ENCODE results near the gene MARCHF3. TPM values are rescaled to one million over a fixed set of nuclear protein-coding genes. Genes with fewer than 3 reads are reported as not detected.
A peak's percentile ranks its signal among the peaks of the same experiment; 100 is the strongest.
"Not testable (repeated sequence)": the region's sequence is repeated elsewhere in the genome, so short reads cannot be mapped to it uniquely, and the experiment has no call there.

Gene MARCHF3
- total and polyA plus RNA-seq, 5 donors, result 11.0 to 27.0 (median 16.3) TPM

DNA sequence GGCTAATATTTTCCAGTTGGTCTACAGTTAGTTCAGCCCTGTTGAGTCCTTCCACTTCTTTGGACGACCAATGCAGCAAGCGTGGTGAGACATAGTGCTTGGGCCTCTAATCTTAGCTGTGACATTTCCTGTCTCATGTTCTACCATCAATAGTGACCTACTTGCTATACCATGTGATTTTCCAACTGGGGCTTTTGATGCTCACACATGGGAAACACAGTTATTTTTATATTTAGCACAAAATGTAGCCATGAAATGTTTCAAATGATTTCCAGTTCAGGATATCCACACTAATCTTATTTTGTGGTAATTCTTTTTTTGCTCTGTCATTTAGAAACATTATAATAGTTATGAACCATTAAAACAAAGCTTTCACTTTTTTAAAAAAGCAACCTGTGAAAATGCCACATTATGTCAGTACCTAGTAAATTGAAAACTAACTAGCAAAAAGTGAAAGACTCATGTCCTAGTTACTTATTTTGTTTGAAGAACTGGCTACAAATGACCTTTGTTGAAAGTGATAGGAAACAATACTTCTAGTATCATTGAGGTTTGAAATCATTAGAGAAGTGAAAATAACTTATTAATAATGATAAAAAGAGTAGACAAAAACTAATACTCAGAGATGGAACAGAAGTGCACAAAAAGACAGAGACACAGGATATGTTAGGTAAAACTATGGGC is 18.3 kb downstream of the MARCHF3 start:
- Histone ChIP-seq H3K27me3 (ENCODE audit: control insufficient read depth, insufficient read depth) (no peaks in the 10 kb centered on the region), H3K27ac (ENCODE audit: low read length) (no peak overlapping the region), H3K4me3 (ENCODE audit: low read length) (no peak overlapping the region), H3K9me3 (ENCODE audit: control insufficient read depth, low read length) (no peaks in the 10 kb centered on the region), H3K4me1 (ENCODE audit: control insufficient read depth, insufficient read depth, low read length) (peaks cover 7% of the 10 kb centered on the region)
- intact Hi-C loops (cut with DNase I), result no loop called here
- DNase-seq (no peak), ATAC-seq (peak in 1 of 2 donors; percentile 45)
- WGBS, result 63% methylated on average over 2 of the region's 2 CpGs

DNA sequence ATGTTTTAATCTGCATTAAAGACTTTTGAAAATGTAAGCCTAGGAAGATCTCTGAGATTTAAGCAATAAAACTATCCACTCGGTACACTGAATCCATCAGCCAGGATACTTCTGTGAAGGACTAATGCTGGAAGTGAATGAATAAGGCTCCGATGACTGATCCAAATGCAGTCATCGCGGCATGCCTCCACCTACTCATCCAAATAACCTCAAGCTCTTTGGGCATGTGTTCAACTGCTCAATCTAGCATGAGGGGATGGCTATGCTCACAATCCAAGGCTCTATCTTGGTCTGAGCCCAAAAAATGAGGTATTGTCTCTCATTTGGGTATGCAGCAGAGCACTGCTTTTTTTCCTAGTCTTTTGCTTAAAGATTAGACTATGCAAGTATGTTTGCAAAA is 19.2 kb downstream of the MARCHF3 start:
- no peak for ATAC-seq
- intact Hi-C loops (cut with DNase I), result no loop called here
- H3K4me3 ChIP-seq (ENCODE audit: low read length), result no peak overlapping the region
- DNase-seq, result no peak
- H3K4me1 ChIP-seq (ENCODE audit: control insufficient read depth, insufficient read depth, low read length), result peaks cover 7% of the 10 kb centered on the region
- H3K27ac ChIP-seq (ENCODE audit: low read length), result no peak overlapping the region
- 54% methylated on average over 4 of the region's 4 CpGs for WGBS
- H3K27me3 ChIP-seq (ENCODE audit: control insufficient read depth, insufficient read depth), result no peaks in the 10 kb centered on the region
- no peaks in the 10 kb centered on the region for H3K9me3 ChIP-seq (ENCODE audit: control insufficient read depth, low read length)

DNA sequence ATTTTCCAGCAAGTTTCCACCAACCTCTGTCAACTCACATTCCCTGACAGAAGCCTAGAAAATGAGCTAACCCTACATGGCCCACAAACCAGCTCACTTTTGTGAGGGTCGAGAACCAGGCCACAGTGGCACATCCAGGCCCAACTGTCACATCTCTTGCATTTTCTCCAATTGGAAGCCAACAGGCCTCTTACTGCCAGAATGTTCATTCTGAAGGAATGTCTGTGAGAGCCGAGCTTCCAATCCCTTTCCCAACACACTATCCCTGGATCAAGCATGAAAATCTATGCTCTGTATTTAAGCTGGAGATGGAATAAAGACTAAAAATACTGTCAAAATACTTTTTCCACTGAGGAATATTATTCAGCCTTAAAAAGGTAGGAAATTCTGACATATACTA is 20.0 kb downstream of the MARCHF3 start:
- Histone ChIP-seq H3K27ac (ENCODE audit: low read length) (peak overlapping the region; percentile 17), H3K4me1 (ENCODE audit: control insufficient read depth, insufficient read depth, low read length) (peaks cover 7% of the 10 kb centered on the region), H3K4me3 (ENCODE audit: low read length) (no peak overlapping the region), H3K9me3 (ENCODE audit: control insufficient read depth, low read length) (no peaks in the 10 kb centered on the region), H3K27me3 (ENCODE audit: control insufficient read depth, insufficient read depth) (no peaks in the 10 kb centered on the region)
- intact Hi-C loops (cut with DNase I), result no loop called here
- DNase-seq, result no peak
- peak; percentile 35 to 60 for ATAC-seq
- 53% methylated on average over 2 of the region's 2 CpGs for WGBS

DNA sequence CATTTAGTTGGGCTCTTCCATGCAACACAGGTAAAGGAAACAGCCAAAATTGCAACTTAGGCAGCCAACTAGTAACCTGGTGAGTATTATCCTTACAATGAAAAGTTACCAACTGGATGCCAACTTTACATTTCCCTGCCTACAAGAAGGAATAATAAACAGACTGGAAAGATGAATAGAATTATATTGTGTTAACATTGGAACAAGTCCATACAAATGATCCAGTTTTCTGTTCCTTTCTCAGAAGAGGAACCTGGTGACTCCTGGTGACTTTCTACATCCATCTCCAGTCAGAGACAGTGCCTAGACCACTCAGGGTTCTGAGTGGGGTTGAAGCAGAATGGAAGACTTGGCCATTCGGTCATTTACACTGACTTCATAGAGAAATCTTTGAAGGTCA is 20.6 kb downstream of the MARCHF3 start:
- no peaks in the 10 kb centered on the region for H3K9me3 ChIP-seq (ENCODE audit: control insufficient read depth, low read length)
- no peaks in the 10 kb centered on the region for H3K27me3 ChIP-seq (ENCODE audit: control insufficient read depth, insufficient read depth)
- DNase-seq, result no peak
- no peak overlapping the region for H3K4me3 ChIP-seq (ENCODE audit: low read length)
- H3K4me1 ChIP-seq (ENCODE audit: control insufficient read depth, insufficient read depth, low read length), result peaks cover 7% of the 10 kb centered on the region
- WGBS, result 92% methylated on average over 1 of the region's 1 CpG
- no peak overlapping the region for H3K27ac ChIP-seq (ENCODE audit: low read length)
- no peak for ATAC-seq
- intact Hi-C loops (cut with DNase I), result no loop called here

DNA sequence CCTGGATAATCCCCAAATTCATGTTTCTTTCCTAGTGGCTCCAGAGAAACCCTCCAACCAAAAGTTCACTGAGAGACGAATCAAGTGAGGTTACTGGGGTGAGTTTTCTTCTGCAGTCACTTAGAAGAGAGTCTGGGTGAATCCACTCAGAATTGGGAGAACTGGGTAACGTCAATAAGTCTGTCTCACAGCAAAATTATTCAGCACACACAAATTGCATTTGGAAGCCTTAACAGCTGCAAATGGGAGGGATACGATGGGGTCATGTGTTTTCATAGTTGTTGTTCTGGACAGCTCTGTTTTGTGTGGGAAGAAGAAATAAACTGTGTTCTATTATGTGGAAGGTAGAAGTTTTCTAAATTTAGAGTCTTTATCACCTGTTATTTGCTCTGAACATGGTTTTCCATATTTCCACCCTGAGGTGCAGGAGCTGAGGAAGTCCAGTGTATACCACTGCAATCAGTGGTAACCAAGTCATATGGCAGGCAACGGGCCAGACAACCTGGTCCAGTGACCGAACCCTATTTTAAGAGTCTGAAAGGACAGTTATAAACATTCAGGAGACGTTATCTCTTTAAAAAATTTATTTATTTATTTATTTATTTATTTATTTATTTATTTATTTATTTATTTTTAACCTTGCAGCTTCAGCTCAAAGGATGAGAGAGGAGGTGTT is 21.9 kb downstream of the MARCHF3 start:
- H3K27me3 ChIP-seq (ENCODE audit: control insufficient read depth, insufficient read depth), result no peaks in the 10 kb centered on the region
- no peak overlapping the region for H3K27ac ChIP-seq (ENCODE audit: low read length)
- intact Hi-C loops (cut with DNase I), result no loop called here
- no peak overlapping the region for H3K4me3 ChIP-seq (ENCODE audit: low read length)
- no peaks in the 10 kb centered on the region for H3K9me3 ChIP-seq (ENCODE audit: control insufficient read depth, low read length)
- ATAC-seq (peak in 1 of 2 donors; percentile 16), DNase-seq (peak in 1 of 3 donors; percentile 27)
- WGBS, result 61% methylated on average over 6 of the region's 6 CpGs
- peaks cover 10% of the 10 kb centered on the region for H3K4me1 ChIP-seq (ENCODE audit: control insufficient read depth, insufficient read depth, low read length)

DNA sequence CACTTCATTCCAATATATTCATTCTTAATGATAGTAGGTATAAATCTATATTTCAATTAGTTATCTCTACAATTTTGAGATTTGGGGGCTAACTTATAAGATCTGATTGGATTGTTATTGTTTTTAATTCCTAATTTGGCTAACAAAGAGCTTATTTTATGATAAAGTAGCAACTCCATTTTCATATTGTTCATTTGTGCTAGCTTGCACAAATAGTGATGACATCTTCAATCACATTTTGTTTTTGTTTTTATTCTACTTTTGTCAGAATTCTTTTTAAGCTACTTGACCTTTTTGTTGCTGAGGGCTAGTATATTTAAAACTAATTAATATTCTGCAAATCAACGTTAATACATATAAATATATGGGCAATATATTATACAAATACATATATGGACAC is 22.8 kb downstream of the MARCHF3 start:
- H3K27me3 ChIP-seq (ENCODE audit: control insufficient read depth, insufficient read depth), result no peaks in the 10 kb centered on the region
- no peak for ATAC-seq
- H3K4me3 ChIP-seq (ENCODE audit: low read length), result no peak overlapping the region
- H3K9me3 ChIP-seq (ENCODE audit: control insufficient read depth, low read length), result no peaks in the 10 kb centered on the region
- no peak overlapping the region for H3K27ac ChIP-seq (ENCODE audit: low read length)
- 86% methylated on average over 1 of the region's 1 CpG for WGBS
- peaks cover 11% of the 10 kb centered on the region for H3K4me1 ChIP-seq (ENCODE audit: control insufficient read depth, insufficient read depth, low read length)
- DNase-seq, result no peak
- intact Hi-C loops (cut with DNase I), result no loop called here

DNA sequence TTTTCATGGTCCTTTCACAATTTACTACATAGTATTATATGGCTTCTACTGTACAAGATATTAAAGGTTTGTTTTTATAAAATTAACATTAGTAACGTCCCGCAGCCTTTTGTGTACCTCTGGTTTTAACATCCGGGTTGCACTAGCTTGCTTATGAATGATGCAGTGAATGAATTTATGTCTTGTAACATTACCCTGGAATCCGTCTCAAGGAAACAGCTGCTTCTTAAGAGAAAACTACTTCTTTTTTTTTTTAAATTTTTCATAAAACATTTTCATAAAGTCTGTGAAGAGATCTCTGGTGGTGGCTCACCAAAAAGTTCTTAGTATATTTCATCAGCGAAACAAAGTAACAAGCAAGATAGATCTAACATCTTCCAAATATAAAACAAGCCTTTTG is 23.6 kb downstream of the MARCHF3 start:
- 30% methylated on average over 5 of the region's 5 CpGs for WGBS
- no peak for ATAC-seq
- Histone ChIP-seq H3K9me3 (ENCODE audit: control insufficient read depth, low read length) (no peaks in the 10 kb centered on the region), H3K4me1 (ENCODE audit: control insufficient read depth, insufficient read depth, low read length) (peaks cover 11% of the 10 kb centered on the region), H3K4me3 (ENCODE audit: low read length) (no peak overlapping the region), H3K27me3 (ENCODE audit: control insufficient read depth, insufficient read depth) (no peaks in the 10 kb centered on the region), H3K27ac (ENCODE audit: low read length) (no peak overlapping the region)
- intact Hi-C loops (cut with DNase I), result no loop called here
- no peak for DNase-seq

DNA sequence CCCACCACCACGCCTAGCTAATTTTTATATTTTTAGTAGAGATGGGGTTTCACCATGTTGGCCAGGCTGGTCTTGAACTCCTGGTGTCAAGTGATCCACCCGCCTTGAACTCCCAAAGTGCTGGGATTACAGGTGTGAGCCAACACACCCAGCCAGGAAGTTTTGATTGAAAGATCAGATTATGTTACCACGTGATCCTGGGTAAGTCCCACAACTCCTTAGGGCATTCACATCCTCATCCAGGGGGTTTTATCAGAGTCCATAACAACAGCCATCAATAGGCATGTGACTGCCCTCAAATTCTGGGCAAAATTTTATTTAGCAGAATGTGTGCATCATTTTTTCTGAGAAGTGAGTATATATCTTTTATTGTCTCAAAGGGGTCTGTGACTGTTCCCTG is 25.1 kb downstream of the MARCHF3 start:
- peaks cover 11% of the 10 kb centered on the region for H3K4me1 ChIP-seq (ENCODE audit: control insufficient read depth, insufficient read depth, low read length)
- whole genome bisulfite sequencing, result 77% methylated on average over 3 of the region's 3 CpGs
- H3K27ac ChIP-seq (ENCODE audit: low read length); DNase-seq; H3K9me3 ChIP-seq (ENCODE audit: control insufficient read depth, low read length); H3K4me3 ChIP-seq (ENCODE audit: low read length); H3K27me3 ChIP-seq (ENCODE audit: control insufficient read depth, insufficient read depth); intact Hi-C loops (cut with DNase I); ATAC-seq: not testable (repeated sequence)

DNA sequence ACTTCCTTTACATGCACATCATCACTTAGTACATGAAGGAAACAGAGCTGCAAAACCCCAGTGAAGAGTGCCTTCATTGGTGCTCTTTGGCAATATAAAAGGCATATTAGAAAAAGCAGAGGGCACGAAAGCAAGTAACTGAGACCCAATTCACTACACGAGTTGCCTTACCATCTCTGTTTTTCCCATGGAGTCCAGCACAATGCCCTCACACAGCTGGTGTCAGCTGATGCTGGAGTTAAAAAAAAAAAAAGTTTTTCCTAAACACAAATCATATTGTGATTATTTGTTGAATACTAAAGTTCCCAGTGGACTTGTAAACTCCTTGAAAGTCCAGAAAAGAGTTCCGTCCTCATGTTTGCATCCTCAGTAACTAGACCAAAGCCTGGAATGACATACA is 25.6 kb downstream of the MARCHF3 start:
- ATAC-seq (no peak), DNase-seq (no peak)
- Histone ChIP-seq H3K4me1 (ENCODE audit: control insufficient read depth, insufficient read depth, low read length) (peaks cover 10% of the 10 kb centered on the region), H3K4me3 (ENCODE audit: low read length) (no peak overlapping the region), H3K9me3 (ENCODE audit: control insufficient read depth, low read length) (no peaks in the 10 kb centered on the region), H3K27me3 (ENCODE audit: control insufficient read depth, insufficient read depth) (no peaks in the 10 kb centered on the region), H3K27ac (ENCODE audit: low read length) (no peak overlapping the region)
- 75% methylated on average over 3 of the region's 3 CpGs for WGBS
- intact Hi-C loops (cut with DNase I), result no loop called here

DNA sequence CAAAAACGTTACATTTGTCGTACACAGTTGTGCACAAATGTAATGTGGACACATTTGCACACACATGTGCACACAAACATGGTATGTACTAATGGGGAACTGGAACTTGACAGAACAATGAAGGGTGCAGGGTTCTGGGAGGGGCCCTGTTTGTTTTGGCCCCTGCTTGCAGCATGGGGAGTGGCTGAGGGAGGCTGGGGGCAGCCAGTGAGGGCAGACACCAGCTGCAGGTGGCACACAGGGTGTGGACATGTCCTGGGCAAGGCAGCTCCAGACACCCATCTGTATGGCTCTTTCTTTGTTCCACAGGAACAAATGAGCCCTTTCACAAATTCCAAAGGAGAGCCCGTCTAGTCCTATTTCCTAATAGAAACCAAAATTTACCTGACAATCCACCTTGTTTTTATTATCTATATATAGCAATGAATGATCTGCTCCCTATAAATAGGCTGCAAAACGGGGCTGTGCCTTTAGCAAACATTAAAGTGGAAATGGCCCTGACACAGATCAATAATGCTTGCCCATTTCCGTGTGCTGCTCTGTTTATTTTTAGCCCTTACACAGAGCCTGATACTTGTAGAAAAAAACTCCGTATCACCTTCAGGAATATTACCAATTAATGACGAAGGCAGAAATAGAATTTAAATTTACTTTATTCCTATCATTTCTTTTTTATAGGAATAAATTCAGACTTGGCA is 26.4 kb downstream of the MARCHF3 start:
- H3K27ac ChIP-seq (ENCODE audit: low read length), result no peak overlapping the region
- no peak for DNase-seq
- no peak overlapping the region for H3K4me3 ChIP-seq (ENCODE audit: low read length)
- H3K9me3 ChIP-seq (ENCODE audit: control insufficient read depth, low read length), result no peaks in the 10 kb centered on the region
- no peaks in the 10 kb centered on the region for H3K27me3 ChIP-seq (ENCODE audit: control insufficient read depth, insufficient read depth)
- peaks cover 14% of the 10 kb centered on the region for H3K4me1 ChIP-seq (ENCODE audit: control insufficient read depth, insufficient read depth, low read length)
- intact Hi-C loops (cut with DNase I), result no loop called here
- no peak for ATAC-seq
- WGBS, result 75% methylated on average over 7 of the region's 7 CpGs

DNA sequence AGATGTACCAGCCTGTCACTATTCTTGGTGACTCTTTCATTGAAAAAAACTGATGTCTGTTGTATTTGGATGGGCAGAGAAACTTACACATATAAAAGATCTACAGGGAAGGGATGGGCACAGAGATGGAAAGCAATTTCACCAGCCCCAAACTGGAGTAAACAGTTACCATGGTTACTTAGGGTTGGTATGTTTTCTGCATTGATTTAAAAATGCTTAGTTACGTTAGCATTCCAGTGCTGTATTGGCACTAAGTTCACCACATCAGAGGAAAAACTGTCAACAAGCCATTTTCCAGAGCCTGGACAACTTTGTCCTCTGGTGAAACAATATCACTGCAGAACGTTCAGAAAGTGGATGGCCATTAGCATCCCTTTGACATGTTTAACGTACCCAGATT is 28.0 kb downstream of the MARCHF3 start:
- H3K27me3 ChIP-seq (ENCODE audit: control insufficient read depth, insufficient read depth), result no peaks in the 10 kb centered on the region
- no peak overlapping the region for H3K27ac ChIP-seq (ENCODE audit: low read length)
- peaks cover 18% of the 10 kb centered on the region for H3K4me1 ChIP-seq (ENCODE audit: control insufficient read depth, insufficient read depth, low read length)
- DNase-seq (no peak), ATAC-seq (peak in 1 of 2 donors; percentile 15)
- H3K9me3 ChIP-seq (ENCODE audit: control insufficient read depth, low read length), result no peaks in the 10 kb centered on the region
- intact Hi-C loops (cut with DNase I), result no loop called here
- 28% methylated on average over 3 of the region's 3 CpGs for WGBS
- H3K4me3 ChIP-seq (ENCODE audit: low read length), result no peak overlapping the region
